ENCODE data around the gene CKAP5.

GRCh38 chr11:46736615-46737014 is 109.5 kb downstream of the CKAP5 start:
- TF ChIP-seq CTCF (IDR thresholded peaks at IDR 0.05), result no peak
- TF ChIP-seq REST (IDR thresholded peaks at IDR 0.05; ENCODE audit: low read depth, low read length), result no peak
- TF ChIP-seq POLR2AphosphoS5 (IDR thresholded peaks at IDR 0.05; ENCODE audit: low read depth, low read length), result no peak
- TF ChIP-seq RAD21 (IDR thresholded peaks at IDR 0.05; ENCODE audit: low read length), result no peak
- no peak for TF ChIP-seq EZH2phosphoT487 (IDR thresholded peaks at IDR 0.05; ENCODE audit: borderline replicate concordance, low read depth)
- TF ChIP-seq SIN3A (IDR thresholded peaks at IDR 0.05; ENCODE audit: borderline replicate concordance, low read depth, low read length), result no peak
- no peak for TF ChIP-seq FOXM1 (IDR thresholded peaks at IDR 0.05; ENCODE audit: low read depth)
- no peak for TF ChIP-seq IRF3 (IDR thresholded peaks at IDR 0.05; ENCODE audit: low read depth, low read length)
- no peak for TF ChIP-seq RFX5 (IDR thresholded peaks at IDR 0.05; ENCODE audit: low read length)
- TF ChIP-seq ZBTB33 (IDR thresholded peaks at IDR 0.05; ENCODE audit: borderline replicate concordance, low read depth), result no peak
- TF ChIP-seq MAX (IDR thresholded peaks at IDR 0.05; ENCODE audit: low read depth), result no peak
- TF ChIP-seq MXI1 (IDR thresholded peaks at IDR 0.05; ENCODE audit: low read depth, low read length), result no peak

Data from SK-N-SH (cell line).